HG02981 (cell line): ENCODE results near the gene HS2ST1.
A peak's percentile ranks its signal among the peaks of the same experiment; 100 is the strongest.

ENCODE experiments used
- ATAC-seq: cut with Tn5 transposase; IDR thresholded peaks from one replicate; pipeline ENCODE4 v1.9.1; 2021; ENCODE audit warnings: mild to moderate bottlenecking, moderate library complexity; ENCODE audit not compliant: unreplicated experiment

Gene HS2ST1

GRCh38 chr1:87104945-87105344 lies 190.5 kb downstream of the HS2ST1 start:
- no peak for ATAC-seq

- ATAC-seq: no peak
Observed at GRCh38 chr1:87106144-87106543, 191.7 kb downstream of the HS2ST1 start.

GRCh38 chr1:87106867-87107266 lies 192.4 kb downstream of the HS2ST1 start:
- no peak for ATAC-seq

GRCh38 chr1:87108228-87108627 lies 193.8 kb downstream of the HS2ST1 start:
- ATAC-seq: no peak

- ATAC-seq: no peak
Observed at GRCh38 chr1:87108814-87109411, 194.5 kb downstream of the HS2ST1 start.

GRCh38 chr1:87111659-87112371 lies 197.4 kb downstream of the HS2ST1 start:
- ATAC-seq: no peak

GRCh38 chr1:87113313-87113712 lies 198.9 kb downstream of the HS2ST1 start:
- no peak for ATAC-seq

GRCh38 chr1:87115317-87115890 lies 201.0 kb downstream of the HS2ST1 start:
- no peak for ATAC-seq

- ATAC-seq: no peak
Observed at GRCh38 chr1:87115891-87116290, 201.5 kb downstream of the HS2ST1 start.

GRCh38 chr1:87117761-87118368 lies 203.4 kb downstream of the HS2ST1 start:
- no peak for ATAC-seq

GRCh38 chr1:87119541-87120140 lies 205.2 kb downstream of the HS2ST1 start:
- no peak for ATAC-seq

- no peak for ATAC-seq
Observed at GRCh38 chr1:87120779-87121178, 206.3 kb downstream of the HS2ST1 start.

- no peak for ATAC-seq
Observed at GRCh38 chr1:87121711-87122163, 207.3 kb downstream of the HS2ST1 start.

GRCh38 chr1:87122243-87122642 lies 207.8 kb downstream of the HS2ST1 start:
- no peak for ATAC-seq

- ATAC-seq: no peak
Observed at GRCh38 chr1:87123610-87124009, 209.2 kb downstream of the HS2ST1 start.

- no peak for ATAC-seq
Observed at GRCh38 chr1:87126886-87127505, 212.6 kb downstream of the HS2ST1 start.

- ATAC-seq: no peak
Observed at GRCh38 chr1:87127581-87127980, 213.1 kb downstream of the HS2ST1 start.

- no peak for ATAC-seq
Observed at GRCh38 chr1:87129038-87129437, 214.6 kb downstream of the HS2ST1 start.

- ATAC-seq: no peak
Observed at GRCh38 chr1:87129606-87130005, 215.2 kb downstream of the HS2ST1 start.

GRCh38 chr1:87130438-87130837 lies 216.0 kb downstream of the HS2ST1 start:
- ATAC-seq: no peak

GRCh38 chr1:87131809-87132283 lies 217.4 kb downstream of the HS2ST1 start:
- peak; percentile 95 for ATAC-seq
